Endothelial cell of umbilical vein (primary cell): Measurements from ENCODE around the gene NFE2L1. TPM values are rescaled to one million over a fixed set of nuclear protein-coding genes. Genes with fewer than 3 reads are reported as not detected.

ENCODE experiments used
- BruUV-seq: library from RNA; stranded (reverse); fragments of 400-500 nt; replicated peaks from 2 replicates; lab custom pipeline; 2021; lab: Mats Ljungman, UMichigan
- CTCF ChIA-PET: fragments of 300-600, 350-600 bp; sonication (Branson Sonifier 250); formaldehyde crosslinking; loops from one replicate; lab custom pipeline; 2021; ENCODE audit warnings: antibody characterized with exemption, inconsistent platforms; lab: Charles Lee
- POLR2A ChIA-PET: fragments of 300-600, 350-600 bp; sonication (Branson Sonifier 250); formaldehyde crosslinking; loops from one replicate; lab custom pipeline; 2021; ENCODE audit warnings: antibody characterized with exemption, inconsistent platforms; lab: Charles Lee
- DNase-seq: peaks from one replicate; pipeline ENCODE4 v3.0.0-alpha.2; 2011; ENCODE audit warnings: low read depth, low spot score
- FAIRE-seq: peaks from 2 replicates; lab custom pipeline; 2011; peaks lifted over from hg19 to GRCh38; lab: Jason Lieb, UNC
- H2AFZ ChIP-seq: 2 replicates; pipeline ENCODE4 v1.6.0; 2012; ENCODE audit warnings: low read depth, low read length, control low read depth, inconsistent platforms
- H3K27ac ChIP-seq: 2 replicates; pipeline ENCODE4 v1.5.1; 2011; ENCODE audit warnings: low read depth, mild to moderate bottlenecking, control low read depth, low read length, moderate library complexity; ENCODE audit not compliant: insufficient read depth
- H3K27me3 ChIP-seq, 2 experiments: 2 replicates each; pipeline versions ENCODE4 v1.6.0 to v1.6.1; 2011; ENCODE audit warnings: low read length in 2 of 2, mixed read lengths in 1 of 2; ENCODE audit not compliant: control insufficient read depth in 2 of 2, insufficient read depth in 2 of 2
- H3K36me3 ChIP-seq, 2 experiments: 2 replicates in 1 of 2; 3 replicates in 1 of 2; pipeline ENCODE4 v1.5.1; 2011; ENCODE audit warnings: low read length in 2 of 2, mild to moderate bottlenecking in 1 of 2, moderate library complexity in 1 of 2; ENCODE audit not compliant: control insufficient read depth in 2 of 2, insufficient read depth in 2 of 2; ENCODE audit errors: extremely low read depth in 1 of 2
- H3K4me1 ChIP-seq: 3 replicates; pipeline ENCODE4 v1.5.1; 2011; ENCODE audit warnings: mild to moderate bottlenecking, low read length; ENCODE audit not compliant: control insufficient read depth, insufficient read depth; ENCODE audit errors: extremely low read depth
- H3K4me2 ChIP-seq: 2 replicates; pipeline ENCODE4 v1.6.1; 2011; ENCODE audit warnings: low read length, control low read depth, mixed read lengths; ENCODE audit not compliant: insufficient read depth
- H3K4me3 ChIP-seq, 3 experiments: fragments of 200-600 bp in 1 of 3; sonication (generic), shearing (Covaris generic) in 1 of 3; replicated peaks in 1 of 3; 2 replicates each; pipeline ENCODE4 v1.5.1; 2011 to 2016; ENCODE audit warnings: control low read depth in 3 of 3, low read length in 3 of 3, mild to moderate bottlenecking in 2 of 3, inconsistent platforms in 1 of 3, low read depth in 1 of 3, moderate library complexity in 1 of 3; ENCODE audit not compliant: insufficient read depth in 1 of 3
- H3K79me2 ChIP-seq: 2 replicates; pipeline ENCODE4 v1.6.0; 2012; ENCODE audit warnings: low read length, inconsistent platforms; ENCODE audit not compliant: control insufficient read depth, insufficient read depth
- H3K9ac ChIP-seq: replicated peaks from 2 replicates; pipeline ENCODE3; 2011; ENCODE audit warnings: low read length, control low read depth; ENCODE audit not compliant: insufficient read depth; ENCODE audit errors: extremely low read depth
- H3K9me1 ChIP-seq: replicated peaks from 3 replicates; pipeline ENCODE4 v1.6.0; 2011; ENCODE audit warnings: mild to moderate bottlenecking, low read length; ENCODE audit not compliant: control insufficient read depth, insufficient read depth; ENCODE audit errors: extremely low read depth
- H3K9me3 ChIP-seq: replicated peaks from 2 replicates; pipeline ENCODE4 v1.5.1; 2012; ENCODE audit warnings: low read length, inconsistent platforms; ENCODE audit not compliant: control insufficient read depth, insufficient read depth
- H4K20me1 ChIP-seq: replicated peaks from 2 replicates; pipeline ENCODE3; 2011; ENCODE audit warnings: mild to moderate bottlenecking, low read length; ENCODE audit not compliant: control insufficient read depth, insufficient read depth; ENCODE audit errors: extremely low read depth
- CTCF ChIP-seq, 2 donors: IDR thresholded peaks; 1 replicate in 1 of 2; 2 replicates in 1 of 2; pipeline ENCODE4 v1.5.1; 2011; ENCODE audit warnings: low read length in 2 of 2, mild to moderate bottlenecking in 2 of 2, moderate library complexity in 2 of 2, control low read depth in 1 of 2, inconsistent platforms in 1 of 2, low read depth in 1 of 2; ENCODE audit not compliant: insufficient read depth in 1 of 2; ENCODE audit errors: extremely low read depth in 1 of 2
- EZH2 ChIP-seq: IDR thresholded peaks from 2 replicates; pipeline ENCODE4 v1.6.1; 2012; ENCODE audit warnings: borderline replicate concordance, low read depth, mild to moderate bottlenecking, moderate library complexity, low read length, inconsistent platforms; ENCODE audit not compliant: severe bottlenecking
- GATA2 ChIP-seq: IDR thresholded peaks from 2 replicates; pipeline ENCODE4 v1.7.0; 2011; ENCODE audit warnings: low read depth, mild to moderate bottlenecking, moderate library complexity, mixed read lengths, low read length; ENCODE audit not compliant: insufficient read length, insufficient read depth
- JUN ChIP-seq: IDR thresholded peaks from 2 replicates; pipeline ENCODE4 v1.6.1; 2011; ENCODE audit warnings: borderline replicate concordance, low read depth; ENCODE audit not compliant: insufficient read length, insufficient read depth
- MAX ChIP-seq: IDR thresholded peaks from 2 replicates; pipeline ENCODE4 v1.6.1; 2011; ENCODE audit not compliant: insufficient read depth, insufficient read length
- POLR2AphosphoS5 ChIP-seq: IDR thresholded peaks from 2 replicates; pipeline ENCODE4 v1.6.1; 2012; ENCODE audit warnings: low read depth, mild to moderate bottlenecking, control low read depth, low read length, moderate library complexity; ENCODE audit not compliant: insufficient read depth
- dilution Hi-C: fragments of 300-500 bp; cut with MboI; formaldehyde crosslinking; loops from one replicate; pipeline ENCODE4 v1.15.0; 2019; ENCODE audit warnings: low sequenced_read_pairs; ENCODE audit not compliant: extremely low pct_ligation_motif_present
- intact Hi-C: fragments of 100-400 bp; cut with micrococcal nuclease; formaldehyde crosslinking; loops from one replicate; pipeline ENCODE4 v1.10.0; 2022
- polyA plus RNA-seq, 4 experiments: library from polyadenylated mRNA; depleted of rRNA in 3 of 4; stranded (reverse) in 3 of 4; unstranded in 1 of 4; fragments of >200 nt; gene quantifications; 2 replicates each; pipeline versions ENCODE4 v1.2.1 to v1.2.3, GENCODE V29; 2011 to 2012; ENCODE audit warnings: missing spikeins in 1 of 4
- total RNA-seq: library from RNA; stranded (reverse); gene quantifications from 2 replicates; pipeline ENCODE4 v1.2.3, GENCODE V29; 2021

Gene NFE2L1
- total and polyA plus RNA-seq, 2 donors (not counting 3 experiments of a cell fraction or from before 2014, with no cell fraction given), result 187 to 236 TPM

- dilution Hi-C loops, result no loop called here
Observed at GRCh38 chr17:48030531-48030930, 17.6 kb upstream of the NFE2L1 start.

More at GRCh38 chr17:48030531-48030930, 17.6 kb upstream of the NFE2L1 start:
- Histone ChIP-seq H4K20me1 (no peaks in the 10 kb centered on the region), H3K36me3 (no peaks in the 10 kb centered on the region), H3K9ac (no peak overlapping the region), H3K9me1 (no peaks in the 10 kb centered on the region), H3K4me1 (peaks cover 8% of the 10 kb centered on the region), H3K27ac (no peak overlapping the region), H3K79me2 (no peaks in the 10 kb centered on the region), H3K9me3 (no peaks in the 10 kb centered on the region), H3K4me2 (no peak overlapping the region), H3K27me3 (no peaks in the 10 kb centered on the region), H3K4me3 (no peak overlapping the region), H2AFZ (no peak overlapping the region)
- TF ChIP-seq EZH2, result no peak
- no peak for TF ChIP-seq MAX
- TF ChIP-seq CTCF (IDR thresholded peaks at IDR 0.05; ENCODE audit: extremely low read depth in 1 of 2, insufficient read depth in 1 of 2, low read depth in 1 of 2, low read length in 2 of 2), result no peak
- TF ChIP-seq GATA2, result no peak
- no peak for TF ChIP-seq JUN
- TF ChIP-seq POLR2AphosphoS5, result no peak
- FAIRE-seq (peak; percentile 74), DNase-seq (no peak)
- POLR2A ChIA-PET, result interaction anchor here (1.2 kb wide), 1 partner anchor 18 kb away, joined by 6 read pairs; the partner anchor contains the start of gene NFE2L1
- CTCF ChIA-PET, result interaction anchor here (0.6 to 7.3 kb wide), 14 partner anchors 11 to 588 kb away, joined by 3 to 210 read pairs (median 6); no protein-coding TSS in a partner anchor
- intact Hi-C loops, result no loop called here
- no TSS peak for BruUV-seq
